GM19438 (cell line): Measurements from ENCODE around the gene STXBP5L.
"Not testable (repeated sequence)": the region's sequence is repeated elsewhere in the genome, so short reads cannot be mapped to it uniquely, and the experiment has no call there.

ENCODE experiments used
- ATAC-seq: cut with Tn5 transposase; IDR thresholded peaks from one replicate; pipeline ENCODE4 v1.9.1; 2021; ENCODE audit warnings: low read depth; ENCODE audit not compliant: unreplicated experiment

The STXBP5L gene

DNA sequence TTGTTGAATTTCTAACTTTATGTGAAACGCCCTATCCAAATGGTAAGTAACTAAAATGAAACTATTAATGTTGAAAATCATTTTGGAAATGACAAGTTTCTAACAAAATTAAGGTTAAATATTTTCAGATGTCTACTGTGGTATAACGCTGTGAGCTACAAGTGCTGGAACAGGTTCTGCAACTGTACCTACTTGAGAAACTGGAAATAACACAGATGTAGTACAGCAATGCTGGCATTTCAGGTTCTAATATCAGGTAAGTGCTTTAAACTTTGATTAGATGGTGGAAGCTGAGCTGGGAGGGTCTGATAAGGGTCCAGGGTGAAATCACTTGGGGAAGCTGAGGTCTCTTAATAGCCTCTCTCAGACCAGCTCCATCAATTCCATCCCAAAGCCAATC is 315.1 kb downstream of the STXBP5L start:
- ATAC-seq = no peak

DNA sequence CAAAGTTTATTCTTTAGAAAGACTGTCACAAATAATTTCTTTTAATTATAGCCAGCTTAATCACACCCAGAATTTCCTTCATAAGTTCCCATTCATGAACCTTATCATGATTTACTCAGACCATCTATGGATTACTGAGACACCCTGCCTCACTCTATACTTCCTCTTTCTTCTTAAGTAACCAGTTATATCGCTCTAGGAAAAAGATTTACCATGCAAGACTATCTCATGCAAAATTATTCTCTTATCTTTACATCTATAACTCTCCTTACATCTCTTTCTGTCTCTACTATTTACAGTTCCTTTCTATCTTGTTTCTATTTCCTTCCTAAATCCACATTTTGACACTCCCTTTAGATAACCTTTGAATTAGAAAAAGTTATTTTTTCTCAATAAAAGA is 321.0 kb downstream of the STXBP5L start:
- ATAC-seq = no peak

DNA sequence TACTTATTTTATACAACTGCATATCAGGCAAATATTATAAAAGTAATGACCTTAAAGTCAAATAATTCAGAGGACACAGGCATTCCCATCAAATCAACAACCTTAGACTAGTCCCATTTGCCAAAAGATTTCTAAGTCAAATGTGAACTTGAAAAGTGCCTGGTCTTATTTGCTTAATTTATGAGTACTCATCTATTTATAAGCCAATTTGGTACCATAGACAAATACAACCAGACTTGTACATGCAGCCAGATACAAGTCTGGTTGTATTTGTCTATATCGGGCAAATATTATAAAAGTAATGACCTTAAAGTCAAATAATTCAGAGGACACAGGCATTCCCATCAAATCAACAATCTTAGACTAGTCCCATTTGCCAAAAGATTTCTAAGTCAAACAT is 322.2 kb downstream of the STXBP5L start:
- ATAC-seq = not testable (repeated sequence)

DNA sequence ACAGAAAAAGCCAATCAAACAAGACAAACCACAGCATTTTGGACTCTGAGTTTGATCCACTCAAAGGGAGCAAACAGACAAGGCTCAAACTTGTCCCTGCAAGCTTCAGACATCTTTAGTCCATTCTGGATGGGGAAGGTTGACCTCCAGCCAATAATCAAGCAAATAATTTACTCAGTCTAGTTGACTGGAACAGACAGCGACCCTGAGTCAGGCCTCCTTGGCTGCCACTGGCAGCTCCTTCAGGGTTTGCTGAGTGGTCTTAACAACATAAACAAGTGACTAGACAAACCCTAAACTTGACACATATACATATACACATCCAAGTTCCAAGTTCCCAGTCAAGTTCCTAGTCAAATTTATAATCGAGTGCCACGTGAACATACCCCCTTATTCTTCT is 323.9 kb downstream of the STXBP5L start:
- no peak for ATAC-seq

DNA sequence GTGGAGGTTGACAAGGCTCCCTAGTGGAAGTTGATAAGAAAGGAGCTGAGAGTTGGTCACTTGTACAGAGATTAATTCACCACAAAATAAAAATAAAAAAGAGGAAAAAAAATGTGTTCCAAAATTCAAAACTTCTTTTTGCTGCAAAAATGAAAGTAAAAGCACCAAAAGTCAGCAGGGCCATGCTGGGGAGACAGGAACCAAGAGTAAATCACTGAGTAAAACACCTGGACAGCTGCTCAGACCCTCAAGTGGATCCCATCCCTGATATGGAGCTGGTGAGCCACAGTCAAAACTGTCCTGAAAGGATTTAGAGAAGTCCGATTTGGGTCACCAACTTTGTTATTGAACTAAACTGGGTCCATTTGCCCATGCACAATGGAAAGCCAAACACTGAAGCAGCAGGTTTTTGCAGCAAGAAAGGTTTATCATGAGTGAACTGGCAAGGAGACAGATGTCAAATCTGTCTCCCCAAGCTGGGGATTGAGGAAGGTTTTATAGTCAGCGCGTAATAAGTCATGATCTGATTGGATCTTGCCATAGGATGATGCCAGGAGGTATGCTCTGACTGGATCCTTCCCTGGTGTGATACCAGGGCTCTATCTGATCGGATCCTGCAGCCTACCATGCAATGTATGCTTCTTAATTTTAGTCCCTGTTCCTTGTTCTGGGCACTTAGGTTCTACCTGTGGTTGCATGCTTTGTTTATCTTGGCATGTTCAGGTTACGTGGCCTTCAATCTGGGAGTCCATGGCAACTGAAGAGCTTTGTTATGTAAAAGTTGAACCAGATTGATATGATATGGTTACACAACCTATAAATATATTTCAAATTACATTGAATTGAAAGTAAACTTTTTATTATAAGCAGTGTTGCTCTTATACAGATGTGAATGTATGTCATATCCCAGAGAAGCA is 324.6 kb downstream of the STXBP5L start:
- ATAC-seq = no peak

DNA sequence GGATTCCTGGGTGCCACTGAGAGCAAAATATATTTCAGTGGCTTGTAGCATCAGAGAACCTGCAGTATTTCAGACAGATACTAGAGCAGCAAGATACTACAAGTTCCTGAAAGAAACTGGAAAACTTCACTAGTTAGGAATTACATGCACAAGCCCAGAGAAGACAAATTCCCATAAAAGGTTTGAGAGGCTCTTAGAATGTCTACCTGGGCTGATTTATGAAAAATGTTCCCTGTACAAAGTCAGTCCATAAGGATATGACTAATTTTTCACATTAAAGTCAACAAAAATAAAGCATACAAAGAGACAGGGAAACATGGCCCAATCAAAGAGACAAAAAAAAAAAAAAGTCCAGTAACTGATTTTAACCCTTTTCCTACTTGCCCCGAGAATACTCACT is 335.2 kb downstream of the STXBP5L start:
- ATAC-seq = no peak

DNA sequence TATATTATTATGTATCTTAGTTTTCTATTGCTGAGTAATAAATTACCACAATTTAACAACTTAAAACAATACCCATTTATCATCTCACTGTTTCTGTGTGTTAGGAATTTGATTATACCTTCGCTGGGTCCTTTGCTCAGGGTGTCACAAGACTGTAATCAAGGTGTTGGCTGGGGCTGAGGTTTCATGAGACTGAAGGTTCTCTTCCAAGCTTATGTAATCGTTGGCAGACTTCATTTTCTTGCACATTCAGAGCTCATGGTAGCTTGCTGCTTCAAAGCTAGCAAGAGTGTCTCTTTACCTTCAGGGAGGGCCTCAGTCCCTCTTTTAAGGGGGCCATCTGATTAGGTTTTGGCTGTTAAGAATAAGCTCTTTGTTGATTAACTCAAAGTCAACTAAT is 344.7 kb downstream of the STXBP5L start:
- ATAC-seq = no peak

DNA sequence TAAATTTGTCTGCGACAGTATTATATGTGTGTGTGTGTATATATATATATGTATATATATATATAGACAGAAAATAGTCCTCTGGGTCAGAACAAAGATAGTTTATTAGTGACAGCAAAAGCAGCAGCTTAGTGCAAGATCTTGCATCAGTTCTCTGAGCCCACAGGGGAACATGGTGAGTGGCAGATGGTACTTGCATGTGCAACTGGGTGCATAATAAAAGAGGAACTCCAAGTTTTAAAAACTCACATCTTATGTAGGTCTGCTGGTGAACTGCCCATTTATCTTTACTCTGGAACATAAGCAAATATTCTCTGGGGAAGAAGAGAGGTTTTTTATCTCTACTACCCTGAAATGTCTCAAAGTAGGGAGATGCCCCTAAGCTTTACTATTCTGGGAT is 361.4 kb downstream of the STXBP5L start:
- ATAC-seq = no peak

DNA sequence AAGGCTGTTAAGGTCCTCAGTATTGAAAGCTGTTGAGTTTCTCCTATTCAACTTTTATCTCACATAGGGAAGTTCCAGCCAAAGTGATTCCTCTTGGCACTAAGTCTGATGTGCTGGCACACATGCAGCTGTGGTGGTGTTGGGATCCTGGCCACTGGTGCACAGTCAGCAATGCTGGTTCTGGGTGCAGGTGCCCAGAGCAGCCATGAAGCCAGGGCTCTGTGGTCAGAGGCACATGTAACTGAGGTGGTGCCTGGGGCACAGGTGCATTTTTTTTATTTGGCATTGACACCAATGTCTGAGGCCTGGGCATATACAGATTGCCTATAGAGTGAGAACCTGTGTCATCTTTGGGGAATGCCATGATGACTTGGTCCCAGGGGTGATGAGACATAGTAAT is 366.4 kb downstream of the STXBP5L start:
- no peak for ATAC-seq

DNA sequence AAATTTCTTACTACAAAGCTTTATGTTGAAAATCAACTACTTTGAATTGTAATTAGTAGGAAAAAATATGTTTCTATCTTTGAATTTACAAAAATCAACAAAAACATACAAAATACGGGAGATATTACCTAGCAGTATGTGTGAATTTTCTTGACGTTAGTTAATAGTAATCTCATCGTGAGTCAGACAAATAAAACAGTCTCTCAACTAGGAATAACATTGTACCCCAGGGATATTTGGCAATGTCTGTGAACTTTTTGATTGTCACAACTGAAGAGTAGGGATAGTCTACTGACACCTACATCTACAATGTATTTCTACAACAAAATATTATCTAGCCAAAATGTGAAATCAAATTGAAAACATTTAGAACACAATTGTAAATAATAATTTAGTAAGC is 387.4 kb downstream of the STXBP5L start:
- ATAC-seq = no peak

DNA sequence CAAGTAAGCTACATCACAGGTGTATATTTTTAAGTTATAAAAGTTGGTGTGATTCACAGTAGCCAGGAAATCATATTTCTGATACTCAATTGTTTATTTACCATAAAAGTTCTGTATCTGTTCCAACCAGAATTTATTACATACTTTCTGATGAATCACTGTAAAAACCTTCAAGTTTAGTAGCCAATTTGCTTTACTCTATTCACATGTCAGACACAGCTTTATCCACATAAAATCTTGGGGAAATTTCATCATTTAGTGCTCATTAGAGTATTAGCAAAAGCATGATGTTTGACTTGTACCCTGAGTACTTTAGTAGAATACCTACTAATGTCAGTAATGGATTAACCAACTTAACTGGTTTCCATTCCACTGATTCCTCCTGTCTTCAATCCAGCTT is 388.0 kb downstream of the STXBP5L start:
- ATAC-seq = no peak

DNA sequence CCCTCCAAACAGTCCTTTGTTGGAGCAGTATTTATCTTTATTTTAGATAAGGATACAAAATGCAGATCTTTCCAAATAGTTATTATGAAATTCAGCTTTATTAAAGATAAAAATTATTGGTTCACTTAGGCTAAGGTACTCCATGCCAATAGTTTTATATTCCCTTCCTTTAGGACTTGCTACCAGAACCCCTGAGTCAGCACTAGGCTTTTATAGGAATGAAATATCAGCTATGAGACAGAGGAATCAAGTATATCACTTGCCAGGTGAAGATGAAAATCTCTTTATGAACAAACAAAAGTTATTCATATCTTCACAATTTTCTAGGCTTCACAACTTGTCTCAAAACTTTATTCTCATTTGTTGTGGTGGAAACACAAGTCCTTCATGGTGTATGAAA is 416.3 kb downstream of the STXBP5L start:
- no peak for ATAC-seq

DNA sequence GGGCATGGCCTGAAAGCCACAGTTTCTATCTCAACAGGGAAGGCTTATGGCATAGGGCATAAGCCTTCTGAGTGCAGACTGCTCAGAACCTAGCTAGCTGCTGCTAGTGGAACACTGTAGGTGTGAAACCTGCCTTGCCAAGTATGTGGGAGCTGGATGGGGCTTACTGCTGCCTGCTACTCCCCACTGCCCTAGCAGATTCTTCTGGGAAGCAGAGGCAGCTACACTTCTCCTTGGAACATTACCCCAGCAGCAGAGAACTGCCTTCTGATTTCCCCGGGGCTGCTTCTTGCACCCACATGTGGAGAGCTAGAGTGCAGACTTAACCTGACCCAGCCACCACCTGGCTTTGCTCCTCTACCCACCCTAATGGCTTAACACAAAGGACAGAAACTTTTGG is 422.1 kb downstream of the STXBP5L start:
- ATAC-seq = no peak

DNA sequence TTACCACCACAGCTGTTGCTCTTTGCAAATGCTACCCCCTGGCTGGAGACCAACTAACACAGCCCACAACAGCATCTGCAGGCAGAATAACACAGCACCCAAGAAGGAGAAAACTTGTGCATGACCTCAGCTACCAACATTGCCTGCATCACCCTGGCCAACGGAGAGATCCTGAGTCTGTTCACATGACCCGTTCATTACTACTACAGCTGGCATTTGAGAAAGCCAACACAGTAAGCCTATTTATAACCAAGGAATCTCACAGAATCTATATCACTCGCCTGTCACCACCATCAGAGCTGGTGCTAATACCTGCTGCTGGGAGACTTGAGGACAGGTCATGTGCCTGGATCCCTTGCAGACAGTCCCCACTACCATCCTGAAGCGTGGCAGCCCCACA is 422.6 kb downstream of the STXBP5L start:
- ATAC-seq = no peak

DNA sequence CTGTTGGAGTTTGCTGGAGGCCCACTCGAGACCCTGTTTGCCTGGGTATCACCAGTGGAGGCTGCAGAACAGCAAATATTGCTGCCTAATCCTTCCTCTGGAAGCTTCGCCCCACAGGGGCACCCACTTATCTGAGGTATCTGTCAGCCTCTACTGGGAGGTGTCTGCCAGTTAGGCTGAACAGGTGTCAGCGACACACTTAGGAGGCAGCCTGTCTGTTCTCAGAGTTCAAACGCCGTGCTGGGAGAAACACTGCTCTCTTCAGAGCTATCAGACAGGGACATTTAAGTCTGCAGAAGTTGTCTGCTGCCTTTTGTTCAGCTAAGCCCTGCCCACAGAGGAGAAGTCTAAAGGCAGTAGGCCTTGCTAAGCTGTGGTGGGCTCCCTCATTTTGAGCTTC is 448.0 kb downstream of the STXBP5L start:
- ATAC-seq = not testable (repeated sequence)

DNA sequence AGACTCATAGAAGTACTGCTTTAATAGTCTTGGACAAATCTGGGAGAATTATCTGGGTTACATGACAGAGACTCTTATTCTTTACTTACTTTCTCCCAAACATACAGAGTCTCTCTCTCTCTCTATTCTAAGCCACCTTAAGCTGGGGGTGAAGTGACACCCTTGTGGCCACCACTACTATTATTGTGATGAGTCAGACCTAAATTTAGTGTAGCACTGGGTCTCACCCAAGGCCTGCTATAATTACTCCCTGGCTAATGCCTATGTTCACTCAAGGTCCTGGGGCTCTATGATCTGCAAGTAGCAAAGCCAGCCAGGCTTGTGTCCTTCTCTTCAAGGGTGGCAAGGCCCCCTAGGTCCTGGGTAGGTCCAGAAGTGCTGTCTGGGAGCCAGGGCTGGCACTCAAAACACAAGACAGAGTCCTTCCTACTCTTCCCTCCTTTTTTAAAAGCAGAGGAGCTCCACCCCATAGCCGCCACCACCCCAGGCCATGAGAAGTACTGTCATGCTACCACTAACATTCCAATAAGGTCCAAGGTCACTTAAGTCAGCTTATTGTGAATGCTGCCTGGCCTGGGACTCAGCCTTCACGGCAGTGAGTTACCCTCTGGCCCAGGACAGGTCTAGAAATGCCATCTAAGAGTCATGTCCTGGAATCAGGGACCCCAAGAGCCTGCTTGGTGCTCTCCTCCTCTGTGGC is 454.2 kb downstream of the STXBP5L start:
- ATAC-seq = no peak

DNA sequence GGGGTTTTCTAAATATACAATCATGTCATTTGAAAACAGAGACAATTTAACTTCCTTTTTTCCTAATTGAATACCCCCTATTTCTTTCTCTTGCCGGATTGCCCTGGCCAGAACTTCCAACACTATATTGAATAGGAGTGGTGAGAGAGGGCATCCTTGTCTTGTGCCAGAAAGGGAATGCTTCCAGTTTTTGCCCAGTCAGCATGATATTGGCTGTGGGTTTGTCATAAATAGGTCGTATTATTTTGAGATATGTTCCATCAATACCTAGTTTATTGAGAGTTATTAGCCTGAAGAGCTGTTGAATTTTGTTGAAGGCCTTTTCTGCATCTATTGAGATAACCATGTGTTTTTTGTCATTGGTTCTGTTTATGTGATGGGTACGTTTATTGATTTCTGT is 480.3 kb downstream of the STXBP5L start:
- ATAC-seq = not testable (repeated sequence)

DNA sequence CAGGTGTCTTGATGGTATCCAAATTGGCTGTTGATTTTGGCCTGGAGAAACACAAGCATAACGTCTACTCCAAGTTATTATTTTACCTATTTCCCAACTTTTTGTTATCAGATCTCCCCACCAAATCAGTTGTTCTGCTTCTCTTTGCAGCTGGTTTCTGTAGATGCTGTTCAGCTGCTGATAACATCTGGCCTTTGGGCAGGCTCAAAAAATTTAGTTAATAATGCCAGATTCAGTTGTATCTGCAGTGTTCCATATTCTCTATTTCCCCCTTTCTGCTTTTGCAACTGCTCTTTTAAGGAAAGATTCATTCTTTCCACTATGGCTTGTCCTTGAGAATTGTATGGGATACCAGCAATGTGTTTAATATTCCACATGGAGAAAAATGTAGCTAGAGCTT is 488.0 kb downstream of the STXBP5L start:
- not testable (repeated sequence) for ATAC-seq

DNA sequence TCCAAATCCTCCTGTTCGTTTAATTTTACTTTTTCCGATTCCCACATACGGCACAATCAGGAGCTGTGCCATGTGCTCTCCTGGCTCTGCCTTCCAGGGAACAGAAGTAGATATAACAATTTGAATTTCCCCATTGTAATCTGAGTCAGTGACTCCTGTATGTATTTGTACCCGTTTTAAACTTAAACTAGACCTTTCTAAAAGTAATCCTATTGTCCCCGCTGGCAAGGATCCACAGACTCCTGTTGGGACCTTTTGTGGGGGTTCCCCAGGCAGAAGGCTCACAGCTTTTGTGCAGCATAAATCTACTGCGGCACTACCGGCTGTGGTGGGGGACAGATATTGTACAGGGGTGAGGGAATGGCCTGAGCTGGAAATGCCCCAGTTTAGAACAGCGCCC is 490.0 kb downstream of the STXBP5L start:
- ATAC-seq = not testable (repeated sequence)

DNA sequence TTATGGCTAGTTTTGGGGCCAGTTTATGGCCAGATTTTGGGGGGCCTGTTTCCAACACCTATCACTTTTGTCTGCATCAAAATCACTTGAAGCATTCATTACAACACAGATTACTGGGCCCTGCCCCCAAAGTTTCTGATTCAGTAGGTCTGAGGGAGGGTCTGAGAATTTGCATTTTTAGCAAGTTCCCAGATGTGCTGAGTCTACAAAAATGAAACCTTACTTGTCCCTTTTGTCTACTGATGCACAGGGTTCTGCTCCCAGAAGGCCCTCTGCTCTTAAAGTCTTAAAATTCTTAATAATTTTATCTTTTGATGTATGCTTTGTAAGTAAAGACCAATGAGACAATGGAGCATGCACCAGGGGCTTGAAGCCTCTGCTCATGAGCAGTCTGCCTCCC is 491.8 kb downstream of the STXBP5L start:
- ATAC-seq = no peak

DNA sequence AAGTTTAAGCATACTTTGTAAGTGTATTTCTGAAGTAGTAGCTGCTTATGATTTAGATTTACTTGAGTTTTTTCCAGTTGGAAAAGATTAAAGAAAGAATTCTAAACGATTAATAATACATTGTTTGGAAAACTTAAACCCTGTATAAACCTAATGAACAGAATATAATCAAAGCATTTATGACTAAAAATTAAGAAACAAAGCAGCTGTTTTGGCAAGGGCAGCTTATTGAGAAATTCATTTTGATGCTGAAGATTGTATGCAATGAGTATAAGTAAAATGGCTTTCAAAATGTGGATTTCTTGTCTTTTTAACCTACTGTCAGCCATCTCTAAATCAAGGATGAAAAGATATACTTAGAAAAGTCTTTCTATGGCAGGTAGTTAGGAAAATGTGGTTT is 497.6 kb downstream of the STXBP5L start:
- no peak for ATAC-seq

DNA sequence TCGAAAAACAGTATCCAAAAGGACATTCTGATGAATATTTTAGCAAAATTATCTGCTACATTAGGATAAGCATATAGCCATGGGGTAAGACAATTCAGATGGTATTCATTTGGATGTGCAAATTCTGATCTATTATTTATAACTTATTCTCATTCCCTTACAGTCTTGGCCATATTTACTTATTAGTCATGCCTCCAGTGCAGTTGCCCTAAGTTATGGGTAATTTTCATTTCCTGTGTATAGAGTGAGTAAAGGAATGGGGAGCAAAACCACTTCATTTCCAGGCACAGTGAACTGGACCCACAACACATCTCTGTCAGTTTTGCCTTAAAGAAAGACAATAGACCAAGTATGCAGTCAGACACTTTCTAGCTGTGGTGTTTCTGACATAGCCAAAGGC is 503.5 kb downstream of the STXBP5L start:
- no peak for ATAC-seq
